Measurements from ENCODE around the gene RIMBP2.

GRCh38 chr12:130384234-130384633, 331.9 kb downstream of the RIMBP2 start:
- TF ChIP-seq EZH2 (IDR thresholded peaks at IDR 0.05) (no peak), CTCF (IDR thresholded peaks at IDR 0.05) (no peak)
